Activated T-helper 17 cell treated with anti-CD3 and anti-CD28 coated beads, Interleukin-2, amount 50 U/mL, for 72 hours (primary cell): ENCODE data around the gene CCDC70. TPM values are rescaled to one million over a fixed set of nuclear protein-coding genes. Genes with fewer than 3 reads are reported as not detected.

Source experiments
- ATAC-seq: fragments of 150-1000 bp; cut with Tn5 transposase; replicated peaks from 2 replicates; pipeline ENCODE4 v1.10.0; 2021; ENCODE audit warnings: mild to moderate bottlenecking, moderate library complexity
- H3K27ac Mint-ChIP-seq: one replicate; pipeline ENCODE4 v1.8.0; 2022; ENCODE audit warnings: mixed read lengths
- H3K27me3 Mint-ChIP-seq: one replicate; pipeline ENCODE4 v1.8.0; 2022; ENCODE audit warnings: mixed read lengths
- H3K36me3 Mint-ChIP-seq: one replicate; pipeline ENCODE4 v1.8.0; 2022; ENCODE audit warnings: low read depth, mild to moderate bottlenecking, mixed read lengths
- H3K4me1 Mint-ChIP-seq: one replicate; pipeline ENCODE4 v1.8.0; 2022; ENCODE audit warnings: mixed read lengths
- H3K4me3 Mint-ChIP-seq: one replicate; pipeline ENCODE4 v1.8.0; 2022; ENCODE audit warnings: mild to moderate bottlenecking, mixed read lengths
- H3K9me3 Mint-ChIP-seq: one replicate; pipeline ENCODE4 v1.8.0; 2022; ENCODE audit warnings: mixed read lengths
- total RNA-seq, 2 donors: library from RNA; stranded (reverse); gene quantifications; one replicate each; pipeline ENCODE4 v1.2.3, GENCODE V29; 2022

CCDC70 gene
- under 1 TPM; 0.24 to 0.43 TPM for total RNA-seq

DNA sequence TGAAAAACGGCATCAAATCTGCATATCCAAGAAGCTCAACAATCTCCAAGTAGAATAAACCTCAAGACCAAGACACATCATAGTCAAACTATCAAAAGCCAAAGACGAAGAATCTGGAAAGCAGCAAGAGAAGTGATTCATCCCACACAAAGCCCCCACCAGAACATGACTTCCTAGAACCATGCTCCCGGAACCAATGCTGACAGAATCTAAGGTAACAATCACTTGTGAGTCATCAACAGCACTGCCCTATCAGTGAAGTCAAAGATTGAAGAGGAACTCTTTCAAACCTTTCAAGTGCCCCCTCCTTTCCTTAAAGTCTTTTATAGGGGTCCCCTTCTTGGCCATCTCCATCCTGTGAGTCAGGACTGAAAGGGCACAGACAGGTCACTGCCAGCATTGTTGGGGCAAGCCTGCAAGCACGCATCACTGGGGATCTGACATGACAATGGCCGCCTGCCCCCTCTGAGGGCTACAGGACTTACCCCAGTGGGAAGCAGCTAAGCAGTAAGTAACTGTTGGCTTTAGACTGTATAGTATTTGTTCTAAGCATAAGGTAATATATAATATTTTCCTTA lies at the start of gene CCDC70:
Gene CCDC70, plus strand, starts transcription at position 247 of the 578 bp plus-strand sequence. CDS start 3,443 bp downstream, outside the sequence.
- ATAC-seq, result peak; percentile 99
- H3K36me3 Mint-ChIP-seq, result no peaks in the 10 kb centered on the region
- H3K4me1 Mint-ChIP-seq, result peaks cover 8% of the 10 kb centered on the region
- no peaks in the 10 kb centered on the region for H3K9me3 Mint-ChIP-seq
- peak within 1 kb of the TSS; percentile 14 for H3K27ac Mint-ChIP-seq
- H3K27me3 Mint-ChIP-seq, result no peaks in the 10 kb centered on the region
- peak within 1 kb of the TSS; percentile 24 for H3K4me3 Mint-ChIP-seq

DNA sequence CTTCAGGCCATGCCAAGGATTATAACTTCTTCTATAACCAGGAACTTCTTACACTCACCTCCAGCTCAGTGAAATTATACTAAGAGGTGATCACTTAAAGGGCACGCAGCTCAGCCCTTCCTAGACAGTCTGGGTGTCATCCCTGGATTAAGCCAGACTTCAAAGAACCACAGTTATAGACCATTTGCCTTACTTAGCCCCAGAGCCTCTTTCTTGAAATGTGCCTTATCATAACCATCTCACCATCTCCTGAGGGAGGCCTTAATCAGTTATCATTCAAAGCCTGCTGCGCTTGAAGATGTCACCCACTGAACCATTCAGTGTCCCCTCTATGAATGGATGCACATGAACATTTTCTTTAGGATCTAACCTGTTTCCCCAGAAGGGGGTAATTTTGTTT lies 47.7 kb upstream of the CCDC70 start:
- Mint-ChIP-seq H3K27me3 (no peaks in the 10 kb centered on the region), H3K4me1 (peaks cover 26% of the 10 kb centered on the region), H3K36me3 (peaks cover 9% of the 10 kb centered on the region), H3K4me3 (peak overlapping the region; percentile 77), H3K27ac (peak overlapping the region; percentile 20), H3K9me3 (no peaks in the 10 kb centered on the region)
- ATAC-seq, result no peak

DNA sequence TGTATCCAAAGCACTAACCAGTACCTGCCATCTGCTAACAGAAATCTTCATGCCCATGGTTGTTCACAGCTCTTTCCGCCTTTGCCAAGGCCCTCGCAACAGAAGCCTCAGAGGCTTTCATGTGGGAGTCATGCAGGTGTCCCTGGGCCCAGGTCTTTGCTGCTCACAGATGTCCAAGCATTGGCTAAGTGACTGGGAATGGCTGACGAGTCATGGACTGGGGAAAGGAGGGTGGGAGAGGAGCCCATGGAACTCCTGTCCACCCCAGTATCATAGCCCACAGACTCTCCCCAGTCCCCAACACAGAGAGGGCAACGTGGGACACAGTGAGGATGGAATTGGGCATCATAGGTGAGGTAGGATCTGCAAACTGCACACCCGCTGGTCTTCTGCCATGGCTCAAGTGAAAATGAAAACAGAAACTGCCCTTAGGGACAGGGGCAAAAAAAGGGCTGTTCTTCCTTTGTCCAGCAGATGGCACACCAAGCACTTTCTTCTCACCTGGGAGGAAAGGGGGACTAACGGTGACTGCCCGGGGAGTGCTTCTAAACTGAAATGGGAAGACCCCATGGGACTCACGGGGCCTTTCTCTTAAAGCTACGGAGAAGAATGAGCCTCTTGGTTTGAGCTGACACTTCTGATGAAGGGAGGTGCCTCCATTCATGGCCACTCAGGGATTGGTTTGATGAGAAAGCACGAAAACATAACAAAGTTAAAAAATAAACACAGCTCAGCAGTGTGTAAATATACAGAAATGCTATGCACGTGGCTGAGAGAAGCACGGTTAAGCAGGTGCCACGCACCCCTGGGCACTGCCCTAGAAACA lies 46.7 kb upstream of the CCDC70 start:
- Mint-ChIP-seq H3K9me3 (no peaks in the 10 kb centered on the region), H3K4me1 (peaks cover 36% of the 10 kb centered on the region), H3K4me3 (peak overlapping the region; percentile 77), H3K27ac (peak overlapping the region; percentile 83), H3K36me3 (no peaks in the 10 kb centered on the region), H3K27me3 (no peaks in the 10 kb centered on the region)
- ATAC-seq, result peak; percentile 46

DNA sequence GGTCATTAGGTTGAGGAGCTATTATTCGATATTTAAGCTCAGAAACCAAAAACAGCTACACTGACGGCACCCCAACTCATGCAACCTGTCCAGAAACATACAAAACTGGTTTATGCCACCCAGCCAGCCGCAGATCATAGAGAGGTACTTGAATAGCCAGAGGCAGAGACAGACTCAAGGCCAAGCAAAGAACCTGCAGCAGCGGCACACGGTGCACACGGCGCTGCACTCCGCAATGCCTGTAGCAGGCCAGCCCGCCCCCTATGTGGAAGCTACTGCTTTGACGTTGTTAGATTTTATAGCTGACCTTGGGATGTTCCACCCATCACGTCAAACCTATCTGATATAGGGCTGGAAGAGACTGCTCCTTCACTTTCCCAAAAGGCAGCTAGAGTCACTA lies 45.9 kb upstream of the CCDC70 start:
- no peak for ATAC-seq
- Mint-ChIP-seq H3K27ac (no peak overlapping the region), H3K9me3 (no peaks in the 10 kb centered on the region), H3K4me3 (peak overlapping the region; percentile 77), H3K27me3 (no peaks in the 10 kb centered on the region), H3K36me3 (no peaks in the 10 kb centered on the region), H3K4me1 (peaks cover 44% of the 10 kb centered on the region)

DNA sequence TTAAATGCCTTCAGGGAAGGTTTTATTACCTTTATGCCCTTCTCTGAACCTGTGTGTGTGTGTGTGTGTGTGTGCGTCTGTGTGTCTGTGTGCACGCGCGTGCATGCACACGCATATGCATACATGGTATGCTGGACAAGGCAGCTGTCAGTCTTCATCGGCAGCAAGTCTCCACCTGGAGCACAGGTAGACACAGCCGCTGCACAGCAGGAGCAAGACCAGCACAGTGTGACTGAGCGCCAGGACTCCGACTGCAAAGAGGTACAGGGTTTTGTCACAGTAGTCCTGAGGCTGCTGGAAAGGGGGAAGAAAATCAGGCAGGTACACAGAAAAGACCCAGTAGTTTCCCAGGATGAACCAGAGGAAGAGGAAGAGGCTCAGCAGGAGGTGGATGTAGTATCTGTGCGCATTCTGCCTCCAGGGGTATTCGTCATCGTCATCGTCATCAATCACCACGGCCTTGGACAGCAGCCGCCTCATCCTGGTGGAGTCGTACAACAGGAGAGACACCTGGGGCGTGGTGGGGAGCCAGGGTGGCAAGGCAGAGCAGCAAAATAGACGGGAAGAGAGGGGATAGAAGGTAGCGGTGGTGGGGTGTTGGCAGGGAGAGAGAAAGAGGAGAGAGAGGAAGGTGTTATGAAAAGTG lies 45.0 kb upstream of the CCDC70 start:
- Mint-ChIP-seq H3K27me3 (no peaks in the 10 kb centered on the region), H3K9me3 (no peaks in the 10 kb centered on the region), H3K27ac (no peak overlapping the region)

DNA sequence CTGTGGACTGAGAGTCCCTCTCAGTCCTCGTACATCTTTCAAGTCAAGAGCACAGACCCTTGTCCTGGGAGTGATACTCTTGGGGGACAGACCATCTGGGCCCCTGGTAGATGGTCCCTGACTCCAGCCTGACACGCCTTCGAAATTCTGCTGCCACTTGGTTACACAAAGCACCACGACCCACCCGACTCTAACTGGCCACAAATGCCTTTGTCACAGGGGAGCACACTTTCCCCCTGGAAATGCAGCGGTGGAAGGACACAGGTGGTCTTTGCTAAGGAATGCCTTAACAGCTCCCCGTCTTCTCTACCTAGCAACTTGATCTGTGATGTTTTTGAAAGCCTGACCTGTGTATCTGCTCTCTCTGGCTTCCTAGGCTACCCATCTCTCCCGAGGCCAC lies 44.1 kb upstream of the CCDC70 start:
- no peaks in the 10 kb centered on the region for H3K9me3 Mint-ChIP-seq
- no peaks in the 10 kb centered on the region for H3K36me3 Mint-ChIP-seq
- peak overlapping the region; percentile 76 for H3K4me3 Mint-ChIP-seq
- peaks cover 62% of the 10 kb centered on the region for H3K4me1 Mint-ChIP-seq
- ATAC-seq, result no peak
- H3K27ac Mint-ChIP-seq, result peak overlapping the region; percentile 84
- H3K27me3 Mint-ChIP-seq, result no peaks in the 10 kb centered on the region

More for the DNA sequence above, 45.0 kb upstream of the CCDC70 start:
- Mint-ChIP-seq H3K4me3 (no peak overlapping the region), H3K4me1 (peaks cover 53% of the 10 kb centered on the region), H3K36me3 (no peaks in the 10 kb centered on the region)
- no peak for ATAC-seq

DNA sequence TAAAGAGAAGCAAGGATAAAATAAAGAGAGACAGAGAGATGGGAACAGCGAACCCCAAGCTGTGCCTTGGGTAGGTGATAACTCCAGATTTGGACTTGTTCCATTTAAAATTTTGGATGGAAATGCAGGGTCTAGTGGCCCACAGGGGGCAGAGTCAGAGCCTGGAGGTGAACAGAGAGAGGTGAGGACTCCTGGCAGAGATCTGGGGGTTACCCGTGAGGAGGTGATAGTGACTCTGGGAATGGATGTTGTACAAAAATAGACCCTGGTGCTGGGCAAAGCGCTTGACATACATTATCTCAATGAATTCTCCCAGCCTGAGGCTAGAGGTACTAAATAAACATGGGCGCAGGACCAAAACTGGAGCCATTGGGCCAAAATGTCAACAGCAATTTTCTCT lies 43.5 kb upstream of the CCDC70 start:
- peak overlapping the region; percentile 84 for H3K27ac Mint-ChIP-seq
- ATAC-seq, result no peak
- no peaks in the 10 kb centered on the region for H3K36me3 Mint-ChIP-seq
- H3K4me3 Mint-ChIP-seq, result peak overlapping the region; percentile 76
- H3K9me3 Mint-ChIP-seq, result no peaks in the 10 kb centered on the region
- no peaks in the 10 kb centered on the region for H3K27me3 Mint-ChIP-seq
- peaks cover 63% of the 10 kb centered on the region for H3K4me1 Mint-ChIP-seq

DNA sequence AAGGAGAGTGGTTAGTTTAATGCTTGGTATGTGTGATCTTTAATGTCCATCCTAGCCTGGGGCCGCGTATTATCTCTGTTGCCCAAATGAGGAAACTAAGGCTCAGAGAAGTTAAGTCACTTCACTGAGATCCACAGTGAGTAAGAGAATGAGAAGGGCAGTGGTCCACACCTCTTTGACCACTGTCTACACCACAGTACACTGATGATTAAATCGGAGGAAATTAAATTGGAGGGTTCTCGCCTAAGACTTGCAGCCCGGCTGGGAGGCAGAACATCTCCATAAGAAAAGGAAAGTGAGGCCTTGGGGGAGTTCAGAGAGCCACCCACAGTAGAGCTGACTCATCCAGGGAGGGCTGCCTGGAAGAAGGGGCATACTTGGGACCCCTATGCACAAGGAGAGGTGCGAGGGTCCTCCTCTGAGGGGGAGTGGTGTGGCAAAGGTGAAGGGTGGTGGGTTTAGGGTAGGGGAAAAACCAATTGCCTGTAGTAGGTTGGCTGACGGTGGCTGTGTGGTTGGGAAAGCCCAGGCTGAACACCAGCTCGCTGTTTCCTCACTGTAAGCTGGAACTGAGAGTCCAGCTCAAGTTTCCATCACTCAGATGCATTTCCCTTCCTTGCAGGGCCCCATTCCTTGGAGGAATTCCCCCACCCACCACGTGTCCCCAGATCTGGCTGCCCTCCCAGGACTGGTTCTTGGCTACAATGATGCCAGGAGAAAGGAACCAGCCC lies 42.8 kb upstream of the CCDC70 start:
- Mint-ChIP-seq H3K27me3 (no peaks in the 10 kb centered on the region), H3K4me3 (peak overlapping the region; percentile 76), H3K27ac (peak overlapping the region; percentile 84), H3K36me3 (no peaks in the 10 kb centered on the region), H3K4me1 (peaks cover 65% of the 10 kb centered on the region), H3K9me3 (no peaks in the 10 kb centered on the region)
- peak; percentile 72 for ATAC-seq

DNA sequence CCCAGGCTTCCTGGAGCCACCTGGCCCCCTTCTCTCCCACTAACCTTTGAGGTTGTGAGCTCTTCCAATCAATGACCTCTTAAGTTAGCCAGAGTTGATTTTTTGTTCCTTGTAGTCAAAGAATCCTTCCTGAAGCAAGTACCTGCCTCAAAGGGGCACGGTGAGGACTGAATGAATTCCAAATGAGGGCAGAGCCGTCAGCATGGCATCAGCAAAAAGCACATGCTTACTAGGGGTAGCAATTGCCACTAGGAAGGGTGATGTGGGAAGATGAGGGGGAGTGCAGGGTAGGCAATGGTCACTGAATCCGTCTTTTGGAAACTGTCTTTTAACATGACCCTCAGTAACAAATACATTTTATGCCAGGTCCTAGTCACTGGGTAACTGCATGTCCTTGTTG lies 42.2 kb upstream of the CCDC70 start:
- Mint-ChIP-seq H3K36me3 (no peaks in the 10 kb centered on the region), H3K27ac (peak overlapping the region; percentile 84), H3K4me1 (peaks cover 69% of the 10 kb centered on the region), H3K9me3 (no peaks in the 10 kb centered on the region), H3K27me3 (no peaks in the 10 kb centered on the region), H3K4me3 (peak overlapping the region; percentile 76)
- no peak for ATAC-seq

DNA sequence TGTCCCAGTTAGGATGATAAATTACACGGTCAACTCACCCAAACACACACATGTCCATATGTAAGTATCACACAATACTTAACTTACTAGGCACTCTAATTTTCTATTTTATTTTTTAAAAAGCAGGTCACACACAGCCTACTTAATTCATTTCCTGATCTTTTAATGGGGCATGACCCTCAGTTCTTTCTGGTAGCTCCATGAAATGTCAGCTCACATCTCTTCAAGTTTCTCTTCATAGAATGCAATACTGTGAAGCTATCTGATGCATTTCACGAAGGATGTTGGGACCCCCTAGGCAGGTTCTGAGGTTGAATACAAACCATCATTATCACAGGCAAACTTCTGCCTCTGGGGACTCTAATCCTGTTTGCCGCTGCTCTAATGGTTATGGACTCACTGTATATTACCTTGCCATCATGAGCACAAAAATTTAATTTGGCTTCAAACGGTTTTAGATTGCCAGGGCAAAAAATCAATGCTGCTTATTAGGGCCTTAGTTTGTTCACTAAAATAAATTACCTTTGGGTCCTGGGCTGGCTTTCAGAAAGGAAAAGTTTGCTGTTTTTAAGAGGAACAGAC lies 41.7 kb upstream of the CCDC70 start:
- no peaks in the 10 kb centered on the region for H3K27me3 Mint-ChIP-seq
- peaks cover 69% of the 10 kb centered on the region for H3K4me1 Mint-ChIP-seq
- no peak for ATAC-seq
- peak overlapping the region; percentile 76 for H3K4me3 Mint-ChIP-seq
- H3K36me3 Mint-ChIP-seq, result no peaks in the 10 kb centered on the region
- no peaks in the 10 kb centered on the region for H3K9me3 Mint-ChIP-seq
- peak overlapping the region; percentile 84 for H3K27ac Mint-ChIP-seq

DNA sequence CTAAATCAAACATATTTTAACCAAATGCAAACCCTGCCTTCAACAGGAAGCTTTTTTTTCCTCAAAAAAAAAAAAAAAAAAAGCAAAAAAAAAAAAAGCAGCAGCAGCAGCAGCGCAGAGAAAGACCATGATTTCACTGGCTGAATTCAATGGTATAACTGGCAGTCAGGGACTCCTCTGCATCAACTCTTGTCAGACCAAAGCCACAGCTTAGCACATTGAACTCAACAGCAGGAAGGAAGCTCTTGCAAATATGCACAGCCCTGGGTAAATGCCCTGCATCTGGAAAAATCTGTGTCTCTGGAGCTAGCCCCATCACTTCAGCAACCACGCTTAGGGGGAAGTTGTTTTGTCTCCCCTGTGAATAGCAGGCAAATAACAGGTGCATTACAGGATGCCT lies 40.2 kb upstream of the CCDC70 start:
- Mint-ChIP-seq H3K4me1 (peaks cover 71% of the 10 kb centered on the region), H3K36me3 (no peaks in the 10 kb centered on the region), H3K27ac (peak overlapping the region; percentile 84), H3K4me3 (peak overlapping the region; percentile 76), H3K27me3 (no peaks in the 10 kb centered on the region), H3K9me3 (no peaks in the 10 kb centered on the region)
- ATAC-seq, result no peak

DNA sequence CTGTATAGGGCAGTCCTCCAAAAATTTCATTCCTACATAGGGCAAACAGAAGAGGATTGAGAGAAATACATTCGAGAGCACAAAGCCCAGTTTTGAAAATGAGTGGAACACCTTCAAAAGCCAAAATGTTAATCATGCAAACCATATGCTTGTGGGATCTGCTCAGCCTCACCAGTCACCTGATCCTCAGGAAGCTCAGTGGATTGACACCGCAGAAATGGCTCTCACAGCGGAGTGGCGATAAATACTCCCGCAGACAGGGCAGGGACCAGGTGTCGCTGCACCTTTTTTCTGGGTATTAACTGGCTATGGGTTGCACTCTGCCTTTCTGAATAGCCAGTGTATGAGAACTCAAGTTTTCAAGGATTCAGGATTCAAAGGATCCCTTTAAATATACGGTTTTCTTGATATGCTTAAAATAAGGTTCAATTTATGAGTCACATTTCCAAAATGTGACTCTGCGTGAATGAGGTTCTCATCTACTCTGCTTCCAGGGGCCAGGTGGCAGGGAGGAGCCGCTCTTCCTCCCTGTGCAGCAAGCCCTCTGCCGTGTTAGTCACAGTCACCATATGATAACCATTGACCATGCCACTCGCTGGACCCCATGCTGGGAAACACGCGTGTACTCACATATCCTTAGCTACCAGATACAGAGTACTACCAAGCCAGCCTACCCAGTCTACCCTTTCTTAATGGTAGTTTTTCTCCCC lies 39.5 kb upstream of the CCDC70 start:
- H3K27ac Mint-ChIP-seq, result peak overlapping the region; percentile 68

DNA sequence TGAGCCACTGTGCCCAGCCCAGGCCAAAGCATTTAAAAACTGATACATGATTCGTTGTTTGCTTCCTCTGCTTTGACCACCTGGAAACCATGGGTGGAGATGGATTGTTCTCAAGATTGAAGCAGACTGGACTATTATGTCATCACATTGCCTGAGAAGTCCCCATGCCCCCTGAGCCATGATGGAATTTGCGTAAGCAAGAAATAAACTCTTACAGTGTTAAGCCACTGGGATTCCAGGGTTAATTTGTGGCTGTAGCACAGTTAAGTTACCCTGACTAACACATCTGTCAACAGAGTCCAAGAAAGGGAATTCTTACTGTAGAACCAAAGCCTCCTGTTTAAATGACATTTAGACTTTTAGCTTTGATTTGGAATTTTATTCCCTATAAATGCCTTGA lies 38.4 kb upstream of the CCDC70 start:
- H3K9me3 Mint-ChIP-seq, result no peaks in the 10 kb centered on the region
- H3K4me1 Mint-ChIP-seq, result peaks cover 73% of the 10 kb centered on the region
- H3K36me3 Mint-ChIP-seq, result no peaks in the 10 kb centered on the region
- H3K27ac Mint-ChIP-seq, result no peak overlapping the region
- H3K27me3 Mint-ChIP-seq, result no peaks in the 10 kb centered on the region
- H3K4me3 Mint-ChIP-seq, result peak overlapping the region; percentile 76
- no peak for ATAC-seq

More for the DNA sequence above, 39.5 kb upstream of the CCDC70 start:
- Mint-ChIP-seq H3K36me3 (no peaks in the 10 kb centered on the region), H3K4me3 (peak overlapping the region; percentile 76), H3K4me1 (peaks cover 74% of the 10 kb centered on the region), H3K9me3 (no peaks in the 10 kb centered on the region), H3K27me3 (no peaks in the 10 kb centered on the region)
- peak; percentile 44 for ATAC-seq
